Neural progenitor cell (in vitro differentiated cells): ENCODE data around the gene TRPC4AP. TPM values are rescaled to one million over a fixed set of nuclear protein-coding genes. Genes with fewer than 3 reads are reported as not detected.
A peak's percentile ranks its signal among the peaks of the same experiment; 100 is the strongest.

Experiments
- DNase-seq: peaks from one replicate; pipeline ENCODE4 v3.0.0-alpha.2; 2016; ENCODE audit warnings: low spot score
- H2AFZ ChIP-seq: fragments of 200-600 bp; sonication (generic); replicated peaks from 2 replicates; pipeline ENCODE4 v1.6.1; 2016; ENCODE audit warnings: antibody characterized with exemption
- H3F3A ChIP-seq: fragments of 200-600 bp; sonication (generic); 2 replicates; pipeline ENCODE4 v1.6.1; 2016; ENCODE audit warnings: antibody characterized with exemption, low read depth
- H3K27ac ChIP-seq: fragments of 200-600 bp; sonication (generic); 2 replicates; pipeline ENCODE4 v1.5.1; 2016; ENCODE audit warnings: mild to moderate bottlenecking
- H3K27me3 ChIP-seq: fragments of 200-600 bp; sonication (generic); 2 replicates; pipeline ENCODE4 v1.6.1; 2016; ENCODE audit warnings: mild to moderate bottlenecking, moderate library complexity
- H3K36me3 ChIP-seq: fragments of 200-600 bp; sonication (generic); 2 replicates; pipeline ENCODE4 v1.5.1; 2016
- H3K4me1 ChIP-seq: fragments of 200-600 bp; sonication (generic); 2 replicates; pipeline ENCODE4 v1.6.1; 2016; ENCODE audit warnings: mixed run types
- H3K4me2 ChIP-seq: fragments of 200-600 bp; sonication (generic); 2 replicates; pipeline ENCODE4 v1.6.1; 2016
- H3K4me3 ChIP-seq: fragments of 200-600 bp; sonication (generic); 2 replicates; pipeline ENCODE4 v1.5.1; 2016
- H3K79me2 ChIP-seq: fragments of 200-600 bp; sonication (generic); 2 replicates; pipeline ENCODE4 v1.6.1; 2016; ENCODE audit warnings: low read depth
- H3K9ac ChIP-seq: fragments of 200-600 bp; sonication (generic); 2 replicates; pipeline ENCODE4 v1.6.1; 2016
- H3K9me3 ChIP-seq: fragments of 200-600 bp; sonication (generic); 2 replicates; pipeline ENCODE4 v1.5.1; 2016; ENCODE audit warnings: low read depth
- H4K20me1 ChIP-seq: fragments of 200-600 bp; sonication (generic); 2 replicates; pipeline ENCODE4 v1.6.1; 2016; ENCODE audit warnings: low read depth
- H3K27ac Mint-ChIP-seq: 3 replicates; pipeline ENCODE4 v1.8.0; 2021; ENCODE audit warnings: mixed read lengths
- H3K27me3 Mint-ChIP-seq: 2 replicates; pipeline ENCODE4 v1.8.0; 2022; ENCODE audit warnings: low read depth, mild to moderate bottlenecking, inconsistent platforms, moderate library complexity, mixed read lengths; ENCODE audit not compliant: insufficient read depth
- H3K36me3 Mint-ChIP-seq: 3 replicates; pipeline ENCODE4 v1.8.0; 2021; ENCODE audit warnings: mixed read lengths
- H3K4me1 Mint-ChIP-seq: 3 replicates; pipeline ENCODE4 v1.8.0; 2021; ENCODE audit warnings: mixed read lengths
- H3K4me3 Mint-ChIP-seq: 3 replicates; pipeline ENCODE4 v1.8.0; 2021; ENCODE audit warnings: mild to moderate bottlenecking, moderate library complexity, mixed read lengths
- H3K9me3 Mint-ChIP-seq: 3 replicates; pipeline ENCODE4 v1.8.0; 2020; ENCODE audit warnings: mixed read lengths
- EZH2 ChIP-seq: fragments of 200-600 bp; sonication (generic); IDR thresholded peaks from 2 replicates; pipeline ENCODE4 v1.6.1; 2017; ENCODE audit warnings: antibody characterized with exemption, mild to moderate bottlenecking, moderate library complexity
- EZH2phosphoT487 ChIP-seq: fragments of 200-600 bp; sonication (generic); IDR thresholded peaks from 2 replicates; pipeline ENCODE4 v1.6.1; 2017; ENCODE audit warnings: antibody characterized with exemption
- total RNA-seq: library from RNA; depleted of rRNA; stranded (reverse); fragments of >200 nt; gene quantifications from 2 replicates; pipeline ENCODE4 v1.2.3, GENCODE V29; 2015; ENCODE audit warnings: low replicate concordance
- TF ChIP-seq, protein P1 (sequence below): fragments of 200-600 bp; sonication (generic); IDR thresholded peaks from 2 replicates; pipeline ENCODE4 v1.5.1; 2017; ENCODE audit warnings: antibody characterized with exemption, mild to moderate bottlenecking

TRPC4AP gene
- total RNA-seq, 1 donor from 2014 or later: 73.0 TPM

DNA sequence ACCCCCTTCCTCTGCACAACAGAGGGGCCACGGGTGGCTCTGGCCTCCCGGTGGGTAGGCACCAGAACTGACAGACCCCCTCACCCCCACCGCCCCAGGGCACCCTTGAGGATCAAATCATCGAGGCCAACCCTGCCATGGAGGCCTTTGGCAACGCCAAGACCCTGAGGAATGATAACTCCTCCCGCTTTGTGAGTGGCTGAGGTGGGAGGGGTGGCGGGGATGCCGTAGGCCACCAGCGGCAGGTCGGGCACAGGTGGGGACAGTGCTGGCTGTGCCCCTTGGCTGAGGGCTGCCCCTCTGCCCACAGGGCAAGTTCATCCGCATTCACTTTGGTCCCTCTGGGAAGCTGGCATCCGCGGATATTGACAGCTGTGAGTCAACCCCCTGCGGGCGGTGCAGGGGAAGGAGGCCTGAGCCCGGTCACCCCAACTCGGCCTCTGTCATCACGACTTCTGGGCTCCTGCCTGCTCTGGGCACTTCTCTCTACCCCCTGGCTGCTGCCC lies 107.8 kb downstream of the TRPC4AP start:
- H3K4me2 ChIP-seq: no peak overlapping the region
- H3K27ac Mint-ChIP-seq: no peak overlapping the region
- no peaks in the 10 kb centered on the region for H3K79me2 ChIP-seq
- no peaks in the 10 kb centered on the region for H3K36me3 ChIP-seq
- peaks cover 28% of the 10 kb centered on the region for H3K4me1 Mint-ChIP-seq
- no peak for DNase-seq
- peaks cover 15% of the 10 kb centered on the region for H3K27me3 Mint-ChIP-seq
- H3K4me1 ChIP-seq: peaks cover 27% of the 10 kb centered on the region
- no peak overlapping the region for H2AFZ ChIP-seq
- no peaks in the 10 kb centered on the region for H3K9me3 ChIP-seq
- H3K36me3 Mint-ChIP-seq: no peaks in the 10 kb centered on the region
- no peak overlapping the region for H3K9ac ChIP-seq
- peaks cover 8% of the 10 kb centered on the region for H3F3A ChIP-seq
- H4K20me1 ChIP-seq: no peaks in the 10 kb centered on the region
- H3K4me3 Mint-ChIP-seq: peak overlapping the region; percentile 1
- no peak overlapping the region for H3K27ac ChIP-seq
- no peaks in the 10 kb centered on the region for H3K9me3 Mint-ChIP-seq
- H3K27me3 ChIP-seq: peaks cover 19% of the 10 kb centered on the region
- H3K4me3 ChIP-seq: no peak overlapping the region
- TF ChIP-seq EZH2 (no peak), EZH2phosphoT487 (no peak)
- TF ChIP-seq, protein P1, sequence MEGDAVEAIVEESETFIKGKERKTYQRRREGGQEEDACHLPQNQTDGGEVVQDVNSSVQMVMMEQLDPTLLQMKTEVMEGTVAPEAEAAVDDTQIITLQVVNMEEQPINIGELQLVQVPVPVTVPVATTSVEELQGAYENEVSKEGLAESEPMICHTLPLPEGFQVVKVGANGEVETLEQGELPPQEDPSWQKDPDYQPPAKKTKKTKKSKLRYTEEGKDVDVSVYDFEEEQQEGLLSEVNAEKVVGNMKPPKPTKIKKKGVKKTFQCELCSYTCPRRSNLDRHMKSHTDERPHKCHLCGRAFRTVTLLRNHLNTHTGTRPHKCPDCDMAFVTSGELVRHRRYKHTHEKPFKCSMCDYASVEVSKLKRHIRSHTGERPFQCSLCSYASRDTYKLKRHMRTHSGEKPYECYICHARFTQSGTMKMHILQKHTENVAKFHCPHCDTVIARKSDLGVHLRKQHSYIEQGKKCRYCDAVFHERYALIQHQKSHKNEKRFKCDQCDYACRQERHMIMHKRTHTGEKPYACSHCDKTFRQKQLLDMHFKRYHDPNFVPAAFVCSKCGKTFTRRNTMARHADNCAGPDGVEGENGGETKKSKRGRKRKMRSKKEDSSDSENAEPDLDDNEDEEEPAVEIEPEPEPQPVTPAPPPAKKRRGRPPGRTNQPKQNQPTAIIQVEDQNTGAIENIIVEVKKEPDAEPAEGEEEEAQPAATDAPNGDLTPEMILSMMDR: no peak

DNA sequence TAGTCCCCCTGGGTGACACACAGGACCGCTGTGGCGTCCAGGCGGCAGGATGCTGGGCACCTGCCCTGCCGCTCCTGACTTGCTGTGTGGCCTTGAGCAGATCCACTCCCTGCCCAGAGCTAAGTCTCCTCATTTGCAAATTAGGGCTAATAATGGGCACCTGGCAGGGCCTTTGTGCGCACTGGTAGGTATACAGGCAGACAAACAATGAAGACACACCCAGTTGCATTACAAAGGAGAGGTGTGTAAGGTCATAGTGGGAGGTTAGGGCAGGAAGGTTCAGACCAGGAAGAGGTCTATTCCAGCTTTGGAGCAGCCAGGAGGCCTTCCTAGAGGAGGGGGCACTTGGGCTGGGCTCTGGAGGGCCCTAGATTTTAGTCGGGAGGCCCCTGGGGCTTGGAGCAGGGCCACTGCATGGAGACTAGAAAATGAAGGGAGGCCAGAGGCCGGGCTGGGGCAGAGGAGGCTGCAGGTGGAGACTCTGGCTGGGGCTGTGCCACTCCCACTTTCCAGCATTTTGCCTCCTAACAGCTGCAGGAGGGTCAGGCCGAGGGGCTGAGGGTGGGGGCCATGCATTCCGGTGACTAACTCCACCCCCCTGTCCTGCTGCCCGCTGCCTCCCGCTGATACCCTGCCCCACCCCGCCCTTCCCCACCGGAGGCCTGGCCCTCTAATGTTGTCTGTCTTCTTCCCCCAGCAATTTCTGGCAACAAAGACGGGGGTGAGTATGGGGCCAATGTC lies 108.4 kb downstream of the TRPC4AP start:
- no peaks in the 10 kb centered on the region for H4K20me1 ChIP-seq
- Mint-ChIP-seq H3K9me3 (no peaks in the 10 kb centered on the region), H3K4me1 (peaks cover 28% of the 10 kb centered on the region), H3K27me3 (peaks cover 12% of the 10 kb centered on the region), H3K4me3 (peak overlapping the region; percentile 19), H3K36me3 (no peaks in the 10 kb centered on the region), H3K27ac (no peak overlapping the region)
- TF ChIP-seq EZH2phosphoT487 (no peak), EZH2 (no peak)
- TF ChIP-seq, protein P1: no peak
- H3K4me3 ChIP-seq: no peak overlapping the region
- H3K9ac ChIP-seq: no peak overlapping the region
- H3K27me3 ChIP-seq: peaks cover 19% of the 10 kb centered on the region
- H3K4me1 ChIP-seq: peaks cover 27% of the 10 kb centered on the region
- no peaks in the 10 kb centered on the region for H3K36me3 ChIP-seq
- H3K9me3 ChIP-seq: no peaks in the 10 kb centered on the region
- H2AFZ ChIP-seq: no peak overlapping the region
- no peaks in the 10 kb centered on the region for H3K79me2 ChIP-seq
- no peak overlapping the region for H3K27ac ChIP-seq
- H3K4me2 ChIP-seq: peak overlapping the region; percentile 29
- peaks cover 8% of the 10 kb centered on the region for H3F3A ChIP-seq
- DNase-seq: peak; percentile 23

GRCh38 chr20:34983089-34983820 lies 109.4 kb downstream of the TRPC4AP start:
- no peaks in the 10 kb centered on the region for H3K9me3 Mint-ChIP-seq
- H3K27ac Mint-ChIP-seq: no peak overlapping the region
- H3K4me3 Mint-ChIP-seq: no peak overlapping the region
- DNase-seq: no peak
- TF ChIP-seq EZH2phosphoT487 (no peak), EZH2 (no peak)
- TF ChIP-seq, protein P1: no peak
- Histone ChIP-seq H3K27me3 (peaks cover 19% of the 10 kb centered on the region), H2AFZ (no peak overlapping the region), H3F3A (peaks cover 8% of the 10 kb centered on the region), H3K27ac (no peak overlapping the region), H3K9me3 (no peaks in the 10 kb centered on the region), H3K36me3 (no peaks in the 10 kb centered on the region), H3K79me2 (no peaks in the 10 kb centered on the region), H3K9ac (no peak overlapping the region), H3K4me1 (peaks cover 27% of the 10 kb centered on the region), H3K4me3 (no peak overlapping the region), H4K20me1 (no peaks in the 10 kb centered on the region), H3K4me2 (peak overlapping the region; percentile 10)
- peaks cover 28% of the 10 kb centered on the region for H3K4me1 Mint-ChIP-seq
- H3K36me3 Mint-ChIP-seq: no peaks in the 10 kb centered on the region
- peaks cover 12% of the 10 kb centered on the region for H3K27me3 Mint-ChIP-seq
